ENCODE measurements around the gene LHX4.

Gene LHX4

GRCh38 chr1:180239145-180240096 lies 9.4 kb downstream of the LHX4 start:
- in situ Hi-C loops (cut with MboI; ENCODE audit: low sequenced_read_pairs), result no loop called here

- in situ Hi-C loops (cut with MboI; ENCODE audit: low sequenced_read_pairs), result no loop called here
Measured at GRCh38 chr1:180241716-180242544, 11.9 kb downstream of the LHX4 start.

DNA sequence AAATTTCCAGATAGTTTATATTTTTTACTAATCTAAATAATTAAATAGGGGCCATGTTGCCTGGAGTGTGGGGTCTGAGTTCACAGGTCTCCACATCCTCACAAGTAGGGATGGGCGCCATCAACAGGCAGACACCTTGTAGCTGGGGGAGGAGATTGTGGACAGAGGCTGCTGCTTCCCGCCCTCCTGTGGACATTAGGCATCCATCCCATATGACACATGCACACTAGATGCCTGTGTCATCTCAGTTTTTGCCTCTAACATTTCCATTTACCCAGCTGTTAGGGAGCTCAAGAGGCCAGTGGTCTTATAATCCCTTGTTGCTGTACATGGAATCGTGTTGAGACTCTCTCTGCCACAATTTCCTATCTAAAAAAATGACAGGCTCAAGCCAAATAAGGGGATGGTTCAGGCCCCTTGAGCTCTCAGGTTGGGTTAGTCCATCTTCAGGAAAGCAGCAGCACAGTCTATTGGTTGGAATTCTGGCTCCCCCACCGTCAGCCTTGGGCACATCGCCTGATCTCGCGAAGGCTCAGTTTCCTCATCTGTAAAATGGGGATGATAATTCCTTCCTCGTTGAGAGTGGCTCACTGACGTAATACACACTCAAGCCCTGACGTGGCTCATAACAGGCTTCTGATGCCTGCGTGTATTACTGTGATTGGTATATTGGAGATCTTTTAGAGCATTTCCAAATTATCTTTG lies 13.6 kb downstream of the LHX4 start:
- in situ Hi-C loops (cut with MboI; ENCODE audit: low sequenced_read_pairs), result no loop called here

DNA sequence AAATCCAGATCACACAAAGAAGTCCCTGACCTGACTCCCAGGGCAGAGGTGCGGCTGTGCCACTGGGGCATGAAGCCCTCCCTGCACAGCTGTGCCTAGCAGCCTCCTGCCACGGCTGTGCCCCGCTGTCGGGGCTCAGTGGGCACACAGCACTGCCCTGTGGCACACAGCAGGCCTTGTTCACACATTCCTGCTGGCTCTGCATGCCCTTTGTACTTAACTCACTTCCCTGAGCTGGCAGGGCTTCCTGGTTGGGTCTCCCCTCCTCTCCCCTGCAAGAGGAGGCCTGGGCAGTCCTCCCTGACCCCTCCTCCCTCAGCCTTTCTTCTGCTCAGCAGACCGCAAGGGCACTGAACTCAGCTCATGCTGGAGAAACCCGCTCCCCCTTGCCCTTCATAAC lies 14.8 kb downstream of the LHX4 start:
- in situ Hi-C loops (cut with MboI; ENCODE audit: low sequenced_read_pairs), result no loop called here

DNA sequence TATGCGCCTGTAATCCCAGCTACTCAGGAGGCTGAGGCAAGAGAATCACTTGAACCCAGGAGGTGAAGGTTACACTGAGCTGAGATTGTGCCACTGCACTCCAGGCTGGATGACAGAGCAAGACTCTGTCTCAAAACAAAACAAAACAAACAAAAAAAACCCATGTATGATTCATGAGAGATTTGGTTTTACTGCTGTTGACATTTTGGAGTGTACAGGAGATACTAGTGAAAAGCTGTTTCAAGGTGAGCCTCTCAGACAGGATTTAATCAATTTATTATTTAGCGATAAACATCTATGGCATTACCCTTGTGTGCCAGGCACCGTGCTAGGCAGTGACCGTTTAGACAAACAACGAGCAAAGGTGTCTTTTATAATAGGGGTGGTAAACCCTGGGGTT lies 16.5 kb downstream of the LHX4 start:
- in situ Hi-C loops (cut with MboI; ENCODE audit: low sequenced_read_pairs), result no loop called here

DNA sequence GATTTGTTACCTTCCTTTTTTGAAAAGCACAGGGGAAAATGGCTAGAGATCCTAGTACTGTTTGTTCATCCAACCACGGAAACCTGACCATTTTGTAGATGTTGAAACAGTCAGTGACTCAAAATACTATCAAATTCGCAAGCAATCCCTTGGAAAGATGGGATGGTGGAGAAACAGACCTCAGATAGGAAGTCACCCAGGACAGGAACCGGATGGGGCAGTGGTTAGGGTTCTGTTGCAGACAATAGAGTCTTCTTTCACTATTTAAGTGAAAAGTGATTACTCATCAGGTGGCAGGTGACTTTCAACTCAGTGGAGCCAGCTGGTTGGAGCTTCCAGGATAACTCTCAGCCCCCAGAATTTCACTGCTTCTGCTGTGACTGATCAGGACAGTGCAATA lies 17.0 kb downstream of the LHX4 start:
- in situ Hi-C loops (cut with MboI; ENCODE audit: low sequenced_read_pairs), result no loop called here

DNA sequence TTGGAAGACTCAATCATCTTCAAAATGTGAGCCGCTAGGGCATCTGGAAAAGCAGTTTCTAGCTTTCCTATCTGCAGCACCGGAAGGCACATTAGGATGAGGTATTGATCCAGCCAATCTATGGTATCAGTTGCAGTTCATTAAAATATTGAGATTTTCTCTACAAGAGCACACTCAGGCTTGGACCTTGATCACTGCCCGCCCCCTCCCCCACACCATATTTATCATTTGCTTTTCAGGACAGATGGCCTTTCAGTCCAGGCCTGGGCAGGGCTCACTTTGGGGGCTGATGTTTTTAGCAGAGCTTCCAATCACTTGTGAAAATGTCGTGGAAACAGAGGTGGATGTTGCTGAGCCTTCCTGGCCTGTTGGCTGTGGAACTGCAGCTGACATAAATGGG lies 17.5 kb downstream of the LHX4 start:
- in situ Hi-C loops (cut with MboI; ENCODE audit: low sequenced_read_pairs), result no loop called here

- in situ Hi-C loops (cut with MboI; ENCODE audit: low sequenced_read_pairs), result no loop called here
Measured at GRCh38 chr1:180248176-180248575, 18.1 kb downstream of the LHX4 start.

GRCh38 chr1:180248731-180249681 lies 18.9 kb downstream of the LHX4 start:
- in situ Hi-C loops (cut with MboI; ENCODE audit: low sequenced_read_pairs), result no loop called here

DNA sequence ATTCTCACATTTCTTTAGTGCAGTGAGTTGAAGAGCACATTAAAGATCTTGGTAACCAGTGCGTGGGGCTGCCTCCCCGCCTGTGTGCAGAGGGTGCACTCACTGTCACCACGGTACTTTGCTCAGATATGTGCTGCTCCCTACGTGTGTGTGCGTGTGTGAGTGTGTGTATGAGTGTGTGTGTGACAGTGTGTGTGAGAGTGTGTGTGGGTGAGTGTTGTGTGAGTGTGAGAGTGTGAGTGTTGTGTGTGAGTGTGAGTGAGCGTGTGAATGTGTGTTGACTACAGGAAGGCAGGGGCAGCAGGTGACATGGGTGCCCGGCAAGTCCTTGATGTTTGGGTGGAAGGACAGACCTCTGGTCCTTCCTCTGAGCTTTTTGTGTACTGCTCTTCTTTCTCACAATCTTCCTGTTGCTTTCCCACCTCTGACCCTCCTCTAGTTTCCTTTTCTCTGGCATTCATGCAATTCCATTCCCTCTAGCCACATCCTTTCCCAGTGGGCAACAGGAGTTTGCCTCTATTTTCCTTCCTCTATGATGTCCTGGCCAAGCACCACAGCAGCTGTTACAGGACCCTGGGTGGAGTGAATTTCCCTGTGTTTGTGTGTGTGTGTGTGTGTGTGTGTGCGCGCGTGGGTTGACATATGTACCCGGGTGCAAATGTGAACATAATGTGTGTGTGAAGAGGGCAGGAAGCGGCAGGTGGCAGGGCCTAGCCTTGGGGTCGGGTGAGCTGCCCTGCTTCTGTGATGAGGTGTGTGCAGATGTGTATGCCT lies 19.8 kb downstream of the LHX4 start:
- in situ Hi-C loops (cut with MboI; ENCODE audit: low sequenced_read_pairs), result no loop called here

DNA sequence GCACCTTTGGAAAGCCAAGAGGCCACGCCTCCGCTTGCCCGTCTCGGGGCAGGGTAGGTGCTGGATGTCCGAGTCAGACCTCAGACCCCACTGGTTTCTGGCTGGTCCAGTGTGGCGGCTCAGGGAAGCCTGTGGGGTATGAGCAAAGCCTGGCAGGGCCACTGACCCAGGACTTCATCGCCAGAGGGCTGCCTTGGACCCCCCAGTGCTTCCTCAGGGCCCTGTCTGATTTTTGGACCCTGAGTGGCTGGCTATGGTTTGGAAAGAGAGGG lies 20.4 kb downstream of the LHX4 start:
- in situ Hi-C loops (cut with MboI; ENCODE audit: low sequenced_read_pairs), result no loop called here

- in situ Hi-C loops (cut with MboI; ENCODE audit: low sequenced_read_pairs), result no loop called here
Measured at GRCh38 chr1:180250883-180251509, 20.9 kb downstream of the LHX4 start.

GRCh38 chr1:180251526-180252305 lies 21.7 kb downstream of the LHX4 start:
- in situ Hi-C loops (cut with MboI; ENCODE audit: low sequenced_read_pairs), result no loop called here

- in situ Hi-C loops (cut with MboI; ENCODE audit: low sequenced_read_pairs), result no loop called here
Measured at GRCh38 chr1:180252638-180253536, 22.8 kb downstream of the LHX4 start.

- in situ Hi-C loops (cut with MboI; ENCODE audit: low sequenced_read_pairs), result no loop called here
Measured at GRCh38 chr1:180253585-180254495, 23.8 kb downstream of the LHX4 start.

GRCh38 chr1:180254496-180254819 lies 24.4 kb downstream of the LHX4 start:
- in situ Hi-C loops (cut with MboI; ENCODE audit: low sequenced_read_pairs), result no loop called here

GRCh38 chr1:180254854-180255253 lies 24.8 kb downstream of the LHX4 start:
- in situ Hi-C loops (cut with MboI; ENCODE audit: low sequenced_read_pairs), result no loop called here
